GM23248 (cell line): ENCODE data around the gene PNLDC1. TPM values are rescaled to one million over a fixed set of nuclear protein-coding genes. Genes with fewer than 3 reads are reported as not detected.
"Not testable (repeated sequence)": the region's sequence is repeated elsewhere in the genome, so short reads cannot be mapped to it uniquely, and the experiment has no call there.

ENCODE experiments used
- DNase-seq: peaks from one replicate; pipeline ENCODE4 v3.0.0-alpha.2; 2015
- H2AFZ ChIP-seq: fragments of 200-600 bp; sonication (generic); 2 replicates; pipeline ENCODE4 v1.6.1; 2016; ENCODE audit warnings: antibody characterized with exemption
- H3F3A ChIP-seq: fragments of 200-600 bp; sonication (generic); 2 replicates; pipeline ENCODE4 v1.6.1; 2016; ENCODE audit warnings: mild to moderate bottlenecking, antibody characterized with exemption, mixed run types; ENCODE audit not compliant: insufficient read depth
- H3K27ac ChIP-seq: fragments of 200-600 bp; sonication (generic); 2 replicates; pipeline ENCODE4 v1.5.1; 2016; ENCODE audit warnings: mild to moderate bottlenecking
- H3K27me3 ChIP-seq: fragments of 200-600 bp; sonication (generic); replicated peaks from 2 replicates; pipeline ENCODE4 v1.6.1; 2016; ENCODE audit warnings: mild to moderate bottlenecking; ENCODE audit not compliant: insufficient read depth
- H3K36me3 ChIP-seq: fragments of 200-600 bp; sonication (generic); 2 replicates; pipeline ENCODE4 v1.6.1; 2016; ENCODE audit warnings: low read depth, mild to moderate bottlenecking
- H3K4me1 ChIP-seq: fragments of 200-600 bp; sonication (generic); 2 replicates; pipeline ENCODE4 v1.6.1; 2016; ENCODE audit warnings: mild to moderate bottlenecking; ENCODE audit not compliant: insufficient read depth
- H3K4me2 ChIP-seq: fragments of 200-600 bp; sonication (generic); one replicate; pipeline ENCODE4 v1.6.1; 2016; ENCODE audit warnings: mild to moderate bottlenecking; ENCODE audit not compliant: unreplicated experiment
- H3K4me3 ChIP-seq: fragments of 200-600 bp; sonication (generic); 2 replicates; pipeline ENCODE4 v1.5.1; 2016; ENCODE audit warnings: mild to moderate bottlenecking
- H3K79me2 ChIP-seq: fragments of 200-600 bp; sonication (generic); 2 replicates; pipeline ENCODE4 v1.6.1; 2016; ENCODE audit warnings: mild to moderate bottlenecking; ENCODE audit not compliant: insufficient read depth
- H3K9ac ChIP-seq: fragments of 200-600 bp; sonication (generic); 2 replicates; pipeline ENCODE4 v1.6.1; 2016; ENCODE audit warnings: mild to moderate bottlenecking
- H3K9me2 ChIP-seq: fragments of 200-600 bp; sonication (generic); 2 replicates; pipeline ENCODE4 v1.6.1; 2016; ENCODE audit warnings: mixed run types, mild to moderate bottlenecking, moderate library complexity; ENCODE audit not compliant: insufficient read depth
- H3K9me3 ChIP-seq: fragments of 200-600 bp; sonication (generic); one replicate; pipeline ENCODE4 v1.6.1; 2017; ENCODE audit warnings: low read depth
- H4K20me1 ChIP-seq: fragments of 200-600 bp; sonication (generic); 2 replicates; pipeline ENCODE4 v1.6.0; 2016; ENCODE audit not compliant: insufficient read depth
- EZH2 ChIP-seq: fragments of 200-600 bp; sonication (generic); IDR thresholded peaks from 2 replicates; pipeline ENCODE4 v1.6.1; 2018; ENCODE audit warnings: antibody characterized with exemption, mild to moderate bottlenecking; ENCODE audit not compliant: insufficient read depth, poor library complexity, severe bottlenecking
- EZH2phosphoT487 ChIP-seq: fragments of 200-600 bp; sonication (generic); IDR thresholded peaks from 2 replicates; pipeline ENCODE4 v1.6.1; 2018; ENCODE audit warnings: antibody characterized with exemption, moderate library complexity, mild to moderate bottlenecking, low read depth; ENCODE audit not compliant: insufficient read depth
- WGBS, 2 experiments: methylation state at CpG; one replicate each; pipeline ENCODE4 v1.1.6; 2015 to 2017; ENCODE audit warnings: low lambda C conversion rate in 2 of 2, low coverage in 1 of 2; ENCODE audit errors: missing lambda C conversion rate in 2 of 2; 5-methylcytosine and 5-hydroxymethylcytosine counted together
- in situ Hi-C: fragments of 300-500 bp; cut with MboI; formaldehyde crosslinking; loops from 2 replicates; pipeline ENCODE4 v1.15.0; 2020
- polyA plus RNA-seq: library from polyadenylated mRNA; unstranded; fragments of >200 nt; fragmentation: Nextera tagmentation; extraction: Ambion mirVana; gene quantifications from 2 replicates; pipeline ENCODE4 v1.2.1, GENCODE V29; 2016
- total RNA-seq: library from RNA; depleted of rRNA; stranded (reverse); fragments of >200 nt; shearing (Covaris generic); gene quantifications from 2 replicates; pipeline ENCODE4 v1.2.3, GENCODE V29; 2014

PNLDC1 gene
- total and polyA plus RNA-seq, 2 experiments from 2014 or later: not detected

DNA sequence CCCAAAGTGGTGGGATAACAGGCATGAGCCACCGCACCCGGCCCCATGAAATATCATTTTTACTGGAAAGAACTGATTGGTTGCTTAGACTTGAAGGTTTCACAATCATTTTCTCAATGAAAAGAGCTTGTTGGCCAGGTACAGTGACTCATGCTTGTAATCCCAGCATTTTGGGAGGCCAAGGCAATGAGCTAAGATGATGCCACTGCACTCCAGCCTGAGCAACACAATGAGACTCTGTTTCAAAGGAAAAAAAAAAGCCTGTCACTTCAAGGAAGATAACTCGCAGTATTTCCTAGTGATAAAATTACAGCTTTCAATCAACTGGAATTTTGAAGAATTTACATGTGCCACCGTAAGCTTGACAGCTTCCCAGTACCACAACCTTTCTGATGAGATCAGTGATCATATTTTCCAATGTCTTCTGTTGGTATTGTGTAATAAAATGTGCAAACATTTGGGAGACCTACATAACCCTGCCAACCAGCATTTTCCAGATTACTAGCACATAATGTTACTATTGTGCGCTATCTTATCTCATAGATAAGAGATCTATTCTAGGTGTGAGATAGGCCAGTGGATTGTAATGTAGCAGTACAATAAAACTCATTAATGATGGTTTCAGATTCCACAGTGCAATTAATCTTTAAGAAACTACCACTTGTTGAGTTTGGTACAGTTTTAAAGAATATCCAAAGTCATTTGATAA is 7.2 kb downstream of the PNLDC1 start:
- 97 to 100% methylated on average over 5 of the region's 5 CpGs for WGBS, 2 experiments
- H3K4me2 ChIP-seq: no peak overlapping the region
- no peaks in the 10 kb centered on the region for H3K27me3 ChIP-seq
- no peak overlapping the region for H3K9ac ChIP-seq
- no peak overlapping the region for H3K4me3 ChIP-seq
- H3K9me2 ChIP-seq: no peaks in the 10 kb centered on the region
- no peak for TF ChIP-seq EZH2phosphoT487
- TF ChIP-seq EZH2: no peak
- DNase-seq: no peak
- H3K9me3 ChIP-seq: no peaks in the 10 kb centered on the region
- H4K20me1 ChIP-seq: no peaks in the 10 kb centered on the region
- H3K27ac ChIP-seq: no peak overlapping the region
- in situ Hi-C loops: no loop called here
- no peaks in the 10 kb centered on the region for H3K36me3 ChIP-seq
- H3K4me1 ChIP-seq: no peaks in the 10 kb centered on the region
- H2AFZ ChIP-seq: no peak overlapping the region
- H3F3A ChIP-seq: no peaks in the 10 kb centered on the region
- H3K79me2 ChIP-seq: no peaks in the 10 kb centered on the region

DNA sequence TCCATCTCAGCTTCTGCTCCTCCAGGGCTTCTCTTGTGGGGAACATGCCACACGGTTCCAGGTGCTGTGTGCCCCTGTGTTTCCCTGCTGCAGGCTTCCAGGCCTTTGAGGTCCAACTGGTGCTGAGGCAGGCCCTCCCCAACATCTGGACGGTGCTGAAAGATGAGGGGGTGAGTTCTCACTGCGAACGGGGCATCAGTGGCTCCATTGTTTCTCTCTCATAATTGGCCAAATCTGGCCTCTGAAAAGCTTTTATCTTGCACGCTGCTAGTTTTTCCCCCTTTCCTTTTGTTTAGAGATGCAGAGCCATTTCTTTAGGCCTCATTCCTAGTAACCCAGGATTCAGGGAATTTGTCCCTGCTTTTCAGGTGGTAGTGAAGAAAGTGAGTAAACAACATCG is 8.6 kb downstream of the PNLDC1 start:
- in situ Hi-C loops: no loop called here
- Histone ChIP-seq H3K4me1 (no peaks in the 10 kb centered on the region), H3F3A (no peaks in the 10 kb centered on the region)

DNA sequence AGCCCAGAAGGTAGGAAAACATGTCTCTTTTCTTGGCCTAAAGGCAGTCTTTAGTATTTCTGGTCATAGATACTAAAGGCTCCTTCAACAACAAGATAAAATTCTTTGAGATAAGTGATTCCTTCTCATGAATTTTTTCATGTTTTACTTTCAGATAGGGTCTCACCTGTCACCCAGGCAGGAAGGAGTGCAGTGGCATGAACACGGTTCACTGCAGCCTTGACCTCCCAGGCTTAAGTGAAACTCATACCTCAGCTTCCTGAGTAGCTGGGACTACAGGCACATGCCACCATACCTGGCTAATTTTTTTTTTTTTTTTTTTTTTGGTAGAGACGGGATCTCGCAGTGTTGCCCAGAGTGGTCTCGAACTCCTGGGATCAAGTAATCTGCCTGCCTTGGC is 9.1 kb downstream of the PNLDC1 start:
- TF ChIP-seq EZH2phosphoT487 (no peak), EZH2 (no peak)
- in situ Hi-C loops: no loop called here
- no peaks in the 10 kb centered on the region for H3K9me2 ChIP-seq

More for the DNA sequence above, 8.6 kb downstream of the PNLDC1 start:
- Histone ChIP-seq H3K79me2 (no peaks in the 10 kb centered on the region), H3K9me2 (no peaks in the 10 kb centered on the region), H2AFZ (no peak overlapping the region), H3K36me3 (no peaks in the 10 kb centered on the region), H3K27me3 (no peaks in the 10 kb centered on the region), H3K4me3 (no peak overlapping the region), H3K27ac (no peak overlapping the region), H3K4me2 (no peak overlapping the region), H3K9ac (no peak overlapping the region), H3K9me3 (no peaks in the 10 kb centered on the region), H4K20me1 (no peaks in the 10 kb centered on the region)
- no peak for DNase-seq
- WGBS, 2 experiments: 75 to 76% methylated on average over 6 of the region's 6 CpGs
- TF ChIP-seq EZH2 (no peak), EZH2phosphoT487 (no peak)

DNA sequence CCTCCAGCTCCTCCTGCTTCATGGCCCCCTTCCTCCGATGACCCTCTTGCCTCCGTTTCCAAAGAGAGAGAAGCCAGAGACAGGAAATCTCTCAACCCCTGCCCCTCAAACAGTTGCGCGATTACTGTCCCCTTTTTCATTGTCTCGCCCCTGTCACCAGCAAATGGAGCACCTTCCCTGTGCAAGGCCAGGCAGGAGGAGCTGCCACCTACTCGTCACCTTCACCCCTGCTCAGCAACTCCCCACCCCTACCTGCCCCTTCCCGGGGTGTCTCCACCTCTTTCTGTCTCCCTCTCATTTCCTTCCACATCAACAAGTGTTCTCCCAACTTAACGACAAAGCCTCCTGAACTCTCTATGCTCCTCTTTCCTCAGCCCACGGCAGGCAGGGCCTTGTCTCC is 13.7 kb downstream of the PNLDC1 start:
- H4K20me1 ChIP-seq: no peaks in the 10 kb centered on the region
- H3K4me2 ChIP-seq: no peak overlapping the region
- H3K27ac ChIP-seq: no peak overlapping the region
- no peaks in the 10 kb centered on the region for H3F3A ChIP-seq
- no peaks in the 10 kb centered on the region for H3K27me3 ChIP-seq
- H3K4me1 ChIP-seq: no peaks in the 10 kb centered on the region
- H3K79me2 ChIP-seq: no peaks in the 10 kb centered on the region
- no peak overlapping the region for H3K9ac ChIP-seq
- H3K4me3 ChIP-seq: no peak overlapping the region
- in situ Hi-C loops: no loop called here
- H3K9me2 ChIP-seq: no peaks in the 10 kb centered on the region
- no peak overlapping the region for H2AFZ ChIP-seq
- DNase-seq: no peak
- no peaks in the 10 kb centered on the region for H3K36me3 ChIP-seq
- H3K9me3 ChIP-seq: no peaks in the 10 kb centered on the region
- 64 to 68% methylated on average over 8 to 9 of the region's 9 CpGs for WGBS, 2 experiments
- TF ChIP-seq EZH2phosphoT487: no peak
- no peak for TF ChIP-seq EZH2

More for the DNA sequence above, 9.1 kb downstream of the PNLDC1 start:
- no peaks in the 10 kb centered on the region for H3K9me3 ChIP-seq
- H3K4me2 ChIP-seq: no peak overlapping the region
- no peak overlapping the region for H3K27ac ChIP-seq
- no peaks in the 10 kb centered on the region for H4K20me1 ChIP-seq
- no peaks in the 10 kb centered on the region for H3K36me3 ChIP-seq
- no peak overlapping the region for H2AFZ ChIP-seq
- 70 to 76% methylated on average over 2 to 4 of the region's 4 CpGs for WGBS, 2 experiments
- no peak for DNase-seq
- no peaks in the 10 kb centered on the region for H3F3A ChIP-seq
- no peaks in the 10 kb centered on the region for H3K79me2 ChIP-seq
- H3K27me3 ChIP-seq: no peaks in the 10 kb centered on the region
- H3K4me1 ChIP-seq: no peaks in the 10 kb centered on the region
- H3K4me3 ChIP-seq: no peak overlapping the region
- H3K9ac ChIP-seq: no peak overlapping the region

DNA sequence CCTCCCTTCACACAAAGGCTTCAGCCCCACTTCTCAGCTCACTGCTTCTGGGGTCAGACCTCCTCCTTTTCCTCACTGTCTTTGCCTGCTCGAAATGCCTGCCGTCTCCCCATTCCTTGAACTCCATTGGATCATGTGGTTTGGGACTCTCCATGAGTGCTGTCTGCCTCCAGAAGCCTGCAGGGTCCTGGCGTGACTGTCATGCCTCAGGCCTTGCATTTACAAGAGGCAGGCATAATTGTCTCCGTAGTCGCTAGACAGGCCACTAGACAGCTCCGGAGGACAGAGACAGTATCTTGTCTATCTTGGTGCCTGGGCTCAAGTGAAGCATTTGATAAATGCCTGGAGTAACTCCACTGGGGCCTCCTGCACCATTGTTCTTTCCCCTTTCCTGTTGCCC is 15.3 kb downstream of the PNLDC1 start:
- Histone ChIP-seq H3K4me1 (no peaks in the 10 kb centered on the region), H3K27ac (no peak overlapping the region), H3K9ac (no peak overlapping the region), H3K27me3 (no peaks in the 10 kb centered on the region; the same call in 1 of the 2 replicates), H4K20me1 (no peaks in the 10 kb centered on the region), H3K36me3 (no peaks in the 10 kb centered on the region), H2AFZ (no peak overlapping the region), H3K4me3 (no peak overlapping the region), H3K9me2 (no peaks in the 10 kb centered on the region), H3K9me3 (no peaks in the 10 kb centered on the region), H3K4me2 (no peak overlapping the region), H3F3A (no peaks in the 10 kb centered on the region), H3K79me2 (no peaks in the 10 kb centered on the region)
- 88 to 92% methylated on average over 6 of the region's 6 CpGs for WGBS, 2 experiments
- in situ Hi-C loops: no loop called here
- TF ChIP-seq EZH2phosphoT487: no peak
- no peak for TF ChIP-seq EZH2
- DNase-seq: no peak

DNA sequence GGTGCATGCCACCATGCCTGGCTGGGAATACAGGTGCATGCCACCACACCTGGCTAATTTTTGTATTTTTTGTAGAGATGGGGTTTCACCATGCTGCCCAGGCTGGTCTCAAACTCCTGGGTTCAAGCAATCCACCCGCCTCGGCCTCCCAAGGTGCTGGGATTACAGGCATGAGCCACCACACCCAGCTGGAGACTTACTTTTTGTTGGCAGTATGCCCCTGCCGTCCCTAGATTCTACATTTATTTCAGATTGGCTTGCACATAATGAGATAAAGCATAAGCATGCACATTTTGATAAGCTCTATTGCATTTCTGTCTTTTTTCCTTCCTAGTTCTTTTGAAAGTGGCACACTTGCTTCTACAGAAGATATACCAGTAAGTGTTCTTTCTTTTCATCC is 16.7 kb downstream of the PNLDC1 start:
- H3K36me3 ChIP-seq, H3K27ac ChIP-seq, H4K20me1 ChIP-seq, H3K4me2 ChIP-seq, H3K79me2 ChIP-seq, H3K9me3 ChIP-seq, H3F3A ChIP-seq, H3K27me3 ChIP-seq, H2AFZ ChIP-seq, H3K4me3 ChIP-seq, DNase-seq, H3K9ac ChIP-seq, H3K9me2 ChIP-seq, in situ Hi-C loops, H3K4me1 ChIP-seq: not testable (repeated sequence)
- 74 to 81% methylated on average over 3 of the region's 3 CpGs for WGBS, 2 experiments
